Measurements from ENCODE around the gene SMARCD1.

GRCh38 chr12:50041962-50042361 is 43.2 kb upstream of the SMARCD1 start:
- TF ChIP-seq CTCF (IDR thresholded peaks at IDR 0.05) (no peak), POLR2A (IDR thresholded peaks at IDR 0.05) (no peak)
